Measurements from ENCODE around the gene CERT1.
"Not testable (repeated sequence)": the region's sequence is repeated elsewhere in the genome, so short reads cannot be mapped to it uniquely, and the experiment has no call there.

The CERT1 gene

DNA sequence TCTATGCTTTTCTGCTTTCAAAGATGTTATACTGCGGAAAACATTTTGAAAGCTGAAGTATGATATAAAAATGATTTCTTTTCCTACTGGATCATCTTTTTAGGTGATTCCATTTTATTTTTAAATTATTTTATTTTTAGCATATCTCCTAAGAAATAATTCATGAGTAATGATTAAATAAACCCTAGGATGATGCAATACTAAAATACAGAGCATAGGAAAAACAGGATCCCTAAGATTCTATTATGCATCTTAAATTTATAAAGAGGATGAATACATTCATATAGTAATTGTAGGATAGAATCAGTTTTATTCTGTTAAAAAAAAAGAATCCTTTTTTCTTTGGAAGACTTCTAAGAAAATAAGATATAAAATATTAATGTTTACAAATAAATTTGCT is 11.1 kb upstream of the CERT1 start:
- DNase-seq = no peak

- DNase-seq = no peak
Measured at GRCh38 chr5:75522025-75522424, 10.6 kb upstream of the CERT1 start.

DNA sequence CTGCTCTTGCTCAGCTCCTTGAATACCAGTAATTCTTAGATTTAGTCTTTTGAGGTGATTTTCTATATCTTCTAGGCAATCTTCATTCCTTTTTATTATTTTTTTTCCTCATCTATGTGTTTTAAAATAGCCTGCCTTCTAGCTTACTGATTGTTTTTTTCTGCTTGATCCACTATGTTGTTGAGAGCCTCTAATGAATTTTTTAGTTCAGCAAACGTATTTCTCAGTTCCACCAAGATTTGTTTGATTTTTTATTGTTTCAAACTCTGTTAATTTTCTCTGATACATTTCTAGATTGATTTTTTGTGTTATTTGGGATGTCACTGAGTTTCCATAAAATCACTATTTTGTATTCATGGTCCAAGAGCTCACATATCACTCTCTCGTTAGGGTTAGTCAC is 9.8 kb upstream of the CERT1 start:
- no peak for DNase-seq

DNA sequence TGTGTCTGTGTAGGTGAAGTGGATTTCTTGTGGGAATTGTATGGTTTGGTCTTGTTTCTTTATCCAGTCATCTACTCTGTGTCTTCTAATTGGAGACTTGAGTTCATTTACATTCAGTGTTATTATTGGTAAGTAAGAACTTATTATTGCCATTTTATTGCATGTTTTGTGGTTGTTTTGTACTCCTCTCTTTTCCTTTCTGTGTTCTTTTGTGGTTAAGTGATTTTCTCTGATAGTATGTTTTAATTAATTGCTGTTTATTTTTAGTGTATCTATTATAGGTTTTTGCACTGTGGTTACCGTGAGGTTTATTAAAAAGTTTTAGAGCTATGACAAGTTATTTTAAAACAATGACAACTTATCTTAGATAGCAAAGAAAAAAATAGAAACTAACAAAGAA is 8.3 kb upstream of the CERT1 start:
- peak in 1 of 5 experiments; percentile 26 for DNase-seq

- DNase-seq = no peak
Measured at GRCh38 chr5:75514323-75514722, 2.9 kb upstream of the CERT1 start.

GRCh38 chr5:75513841-75514240 is 2.4 kb upstream of the CERT1 start:
- no peak for DNase-seq

DNA sequence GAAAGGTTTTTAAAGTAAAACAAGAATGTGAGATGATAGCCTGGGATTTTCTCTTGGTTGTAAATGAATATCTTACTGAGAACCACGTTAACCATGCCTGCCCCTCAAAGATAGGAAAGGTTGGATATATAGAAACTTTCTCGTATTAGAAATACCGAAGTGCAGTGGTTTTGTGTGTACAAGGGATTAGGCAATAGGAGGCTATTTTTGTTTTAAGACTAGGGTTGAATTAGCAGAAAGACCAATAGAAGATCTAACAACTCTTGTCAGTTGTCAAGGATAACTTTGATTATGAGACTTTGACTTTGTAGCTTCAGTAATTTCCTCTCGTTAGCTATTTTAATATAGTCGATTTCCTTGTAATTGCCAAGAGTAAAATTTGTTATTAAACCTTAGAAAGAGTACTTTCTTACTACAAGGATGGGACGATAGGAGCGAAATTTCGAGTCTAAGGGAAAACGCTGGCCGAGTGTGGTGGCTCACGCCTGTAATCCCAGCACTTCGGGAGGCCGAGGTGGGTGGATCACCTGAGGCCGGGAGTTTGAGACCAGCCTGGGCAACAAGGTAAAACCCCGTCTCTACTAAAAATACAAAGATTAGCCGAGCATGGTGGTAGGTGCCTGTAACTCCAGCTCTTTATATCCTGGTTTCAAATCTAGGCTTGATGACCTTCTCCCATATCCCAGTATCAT is 1.1 kb upstream of the CERT1 start:
- no peak for DNase-seq

DNA sequence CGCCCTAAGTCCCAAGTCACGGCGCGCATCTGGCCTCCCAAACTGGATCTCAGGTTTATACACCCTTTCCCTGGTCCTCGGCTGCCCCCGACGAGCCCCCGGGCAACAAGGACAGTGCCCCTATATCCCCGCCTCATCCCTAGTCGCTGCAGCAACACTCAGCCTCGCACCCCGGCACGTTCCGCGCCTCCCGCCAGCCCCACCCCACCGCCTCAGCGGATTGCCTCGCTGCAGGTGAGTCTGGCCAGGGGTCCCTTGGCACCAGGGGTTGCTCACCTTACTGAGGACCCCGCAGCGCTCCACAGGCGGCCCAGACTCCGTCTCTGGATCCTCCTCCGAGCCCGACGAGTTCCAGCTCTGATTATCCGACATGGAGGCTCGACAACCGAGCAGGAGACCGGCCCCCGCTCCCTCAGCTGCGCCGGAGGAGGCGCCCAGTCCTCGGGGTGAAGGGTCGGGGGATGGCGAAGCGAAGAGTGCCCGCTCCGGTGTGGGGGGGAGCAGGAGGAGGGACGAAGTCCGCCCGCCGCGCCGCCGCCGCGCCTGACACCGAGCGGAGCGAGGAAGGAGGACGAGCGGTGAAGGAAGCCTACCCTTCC is 494 bp downstream of the CERT1 start:
- DNase-seq = peak; percentile 2 to 48 (median 32)

GRCh38 chr5:75510417-75510835 is 1.0 kb downstream of the CERT1 start:
- DNase-seq = peak in 2 of 5 experiments; percentile 1 to 46

- no peak for DNase-seq
Measured at GRCh38 chr5:75509956-75510355, 1.5 kb downstream of the CERT1 start.

- DNase-seq = peak in 1 of 5 experiments; percentile 29
Measured at GRCh38 chr5:75509546-75509945, 1.9 kb downstream of the CERT1 start.

- no peak for DNase-seq
Measured at GRCh38 chr5:75507841-75508240, 3.6 kb downstream of the CERT1 start.

- not testable (repeated sequence) for DNase-seq
Measured at GRCh38 chr5:75505112-75505511, 6.3 kb downstream of the CERT1 start.

DNA sequence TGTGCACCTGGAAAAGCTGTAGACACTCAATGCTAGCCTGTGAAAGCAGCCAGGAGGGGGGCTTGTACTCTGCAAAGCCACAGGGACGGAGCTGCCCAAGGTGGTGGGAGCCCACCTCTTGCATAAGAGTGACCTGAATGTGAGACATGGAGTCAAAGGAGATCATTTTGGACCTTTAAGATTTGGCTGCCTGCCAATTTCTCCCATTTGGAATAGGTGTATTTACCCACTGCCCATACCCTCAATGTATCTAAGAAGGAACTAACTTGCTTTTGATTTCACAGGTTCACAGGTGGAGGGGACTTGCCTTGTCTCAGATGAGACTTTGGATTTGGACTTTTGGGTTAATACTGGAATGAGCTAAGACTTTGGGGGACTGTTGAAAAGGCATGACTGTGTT is 12.6 kb downstream of the CERT1 start:
- not testable (repeated sequence) for DNase-seq

GRCh38 chr5:75498208-75498777 is 13.1 kb downstream of the CERT1 start:
- DNase-seq = no peak

DNA sequence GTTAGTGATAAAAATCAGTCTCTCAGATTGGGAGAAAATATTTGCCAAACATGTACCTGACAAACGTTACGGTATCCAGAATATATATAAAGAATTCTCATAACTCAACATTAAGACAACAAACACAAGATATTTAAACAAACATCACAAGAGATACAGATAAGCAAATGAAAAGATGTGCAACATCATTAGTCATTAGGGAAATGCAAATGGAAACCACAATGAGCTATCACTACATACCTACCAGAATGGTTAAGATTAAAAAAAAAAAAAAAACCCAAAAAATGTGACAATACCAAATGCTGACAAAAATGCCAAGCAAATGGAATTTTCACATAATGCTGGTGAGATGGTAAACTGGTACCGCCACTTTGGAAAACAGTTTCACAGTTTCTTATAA is 15.4 kb downstream of the CERT1 start:
- no peak for DNase-seq

- DNase-seq = peak in 1 of 5 experiments; percentile 57
Measured at GRCh38 chr5:75491621-75492020, 19.8 kb downstream of the CERT1 start.

GRCh38 chr5:75489847-75490246 is 21.6 kb downstream of the CERT1 start:
- not testable (repeated sequence) for DNase-seq

GRCh38 chr5:75484605-75485004 is 26.8 kb downstream of the CERT1 start:
- DNase-seq = no peak

DNA sequence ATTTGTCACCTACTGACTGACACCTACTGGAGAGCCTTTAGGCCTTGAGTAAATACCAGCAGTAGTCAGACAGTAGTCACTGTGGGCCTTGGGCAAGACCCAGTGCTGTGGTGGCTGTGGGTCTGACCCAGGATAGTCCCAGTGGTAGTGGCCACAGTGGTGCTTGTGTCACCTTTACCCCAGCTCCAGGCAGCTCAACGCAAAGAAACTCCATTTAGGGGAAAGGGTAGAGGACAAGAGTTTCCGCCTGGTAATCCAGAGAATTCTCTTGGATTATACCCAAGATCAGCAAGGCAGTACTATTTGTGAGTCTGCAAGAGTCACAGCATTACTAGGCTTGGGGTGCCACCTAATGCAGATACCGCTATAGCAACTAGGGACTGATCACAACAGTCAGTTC is 28.9 kb downstream of the CERT1 start:
- DNase-seq = no peak

GRCh38 chr5:75481024-75481423 is 30.4 kb downstream of the CERT1 start:
- no peak for DNase-seq

- DNase-seq = no peak
Measured at GRCh38 chr5:75475364-75475763, 36.1 kb downstream of the CERT1 start.

DNA sequence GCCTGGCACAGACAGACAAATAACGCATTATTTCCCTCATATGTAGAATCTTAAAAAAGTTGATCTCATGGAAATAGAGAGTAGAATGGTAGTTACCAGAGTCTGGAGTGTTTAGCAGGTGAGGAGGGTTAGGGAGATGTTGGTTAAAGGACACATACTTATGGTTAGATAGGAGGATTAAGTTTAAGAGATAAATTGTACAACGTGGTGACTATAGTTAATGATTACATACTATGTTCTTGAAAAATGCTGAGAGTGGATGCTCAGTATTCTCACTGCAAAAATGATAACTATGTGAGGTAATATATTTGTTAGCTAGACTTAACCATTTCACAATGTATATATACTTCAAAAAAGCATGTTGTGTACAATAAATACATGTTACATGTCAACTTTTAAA is 38.0 kb downstream of the CERT1 start:
- no peak for DNase-seq

- no peak for DNase-seq
Measured at GRCh38 chr5:75472973-75473372, 38.5 kb downstream of the CERT1 start.

Data from T-helper 2 cell (primary cell).